GM06990 (cell line): ENCODE results near the gene AQP7.

Experiments used
- DNase-seq: peaks from one replicate; pipeline ENCODE4 v3.0.0-alpha.2; 2011; ENCODE audit not compliant: insufficient read length; ENCODE audit errors: extremely low read depth
- H3K27me3 ChIP-seq: replicated peaks from 2 replicates; pipeline ENCODE4 v1.6.0; 2011; ENCODE audit warnings: low read length; ENCODE audit not compliant: control insufficient read depth, insufficient read depth
- H3K36me3 ChIP-seq: 2 replicates; pipeline ENCODE4 v1.5.1; 2011; ENCODE audit warnings: low read length; ENCODE audit not compliant: control insufficient read depth, insufficient read depth
- H3K4me3 ChIP-seq: replicated peaks from 2 replicates; pipeline ENCODE4 v1.5.1; 2011; ENCODE audit warnings: low read depth, mild to moderate bottlenecking, control low read depth, low read length
- CTCF ChIP-seq: IDR thresholded peaks from 2 replicates; pipeline ENCODE4 v1.5.1; 2011; ENCODE audit warnings: low read length, control low read depth, mild to moderate bottlenecking, inconsistent platforms; ENCODE audit not compliant: insufficient read depth, poor library complexity, severe bottlenecking

AQP7 gene

GRCh38 chr9:33445389-33446239, 43.2 kb upstream of the AQP7 start:
- H3K27me3 ChIP-seq, result peaks cover 2% of the 10 kb centered on the region
- DNase-seq, result no peak

GRCh38 chr9:33443464-33444154, 41.2 kb upstream of the AQP7 start:
- H3K27me3 ChIP-seq, result peaks cover 2% of the 10 kb centered on the region
- no peak for DNase-seq
- no peak overlapping the region for H3K4me3 ChIP-seq
- TF ChIP-seq CTCF, result no peak
- no peaks in the 10 kb centered on the region for H3K36me3 ChIP-seq

More at GRCh38 chr9:33445389-33446239, 43.2 kb upstream of the AQP7 start:
- H3K36me3 ChIP-seq, result no peaks in the 10 kb centered on the region
- H3K4me3 ChIP-seq, result no peak overlapping the region
- TF ChIP-seq CTCF, result no peak

- no peak for TF ChIP-seq CTCF
- peaks cover 1% of the 10 kb centered on the region for H3K27me3 ChIP-seq
- no peak for DNase-seq
Measured at GRCh38 chr9:33443047-33443446, 40.7 kb upstream of the AQP7 start.

GRCh38 chr9:33442125-33442524, 39.8 kb upstream of the AQP7 start:
- Histone ChIP-seq H3K4me3 (no peak overlapping the region), H3K36me3 (no peaks in the 10 kb centered on the region), H3K27me3 (no peaks in the 10 kb centered on the region; the same call in 1 of the 2 replicates)
- no peak for TF ChIP-seq CTCF
- DNase-seq, result no peak

More at GRCh38 chr9:33443047-33443446, 40.7 kb upstream of the AQP7 start:
- Histone ChIP-seq H3K4me3 (no peak overlapping the region), H3K36me3 (no peaks in the 10 kb centered on the region)

- TF ChIP-seq CTCF, result no peak
- H3K36me3 ChIP-seq, result no peaks in the 10 kb centered on the region
- H3K27me3 ChIP-seq, result no peaks in the 10 kb centered on the region; the same call in 1 of the 2 replicates
- no peak overlapping the region for H3K4me3 ChIP-seq
- DNase-seq, result no peak
Measured at GRCh38 chr9:33440609-33441008, 38.2 kb upstream of the AQP7 start.
